ENCODE results near the gene LANCL1.

LANCL1 gene

DNA sequence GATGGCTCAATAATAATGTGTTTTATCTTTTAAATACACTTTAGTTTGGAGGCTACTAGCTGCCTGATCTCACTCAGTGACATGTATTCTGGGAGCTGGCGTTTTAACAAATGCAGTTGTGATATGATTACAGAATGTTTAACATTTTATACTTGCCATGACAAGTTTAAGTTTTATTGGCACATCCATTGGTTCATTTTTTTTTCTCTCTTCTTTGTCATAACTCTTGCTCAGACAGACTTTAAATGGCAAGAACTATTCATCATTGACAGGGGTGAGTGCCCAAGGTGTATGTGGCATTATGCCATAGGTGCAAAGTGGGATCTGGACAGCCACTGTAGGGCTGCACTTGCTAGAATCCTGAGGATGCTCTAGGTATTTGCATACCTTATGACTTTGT, 89.5 kb downstream of the LANCL1 start:
- no peak for DNase-seq
